Neutrophil (primary cell): Measurements from ENCODE around the gene BSG.
"Not testable (repeated sequence)": the region's sequence is repeated elsewhere in the genome, so short reads cannot be mapped to it uniquely, and the experiment has no call there.

Experiments
- H3K27ac ChIP-seq: fragments of 200-600 bp; sonication (generic); 2 replicates; pipeline ENCODE4 v1.5.1; 2016; ENCODE audit warnings: mild to moderate bottlenecking, moderate library complexity
- H3K27me3 ChIP-seq: fragments of 200-600 bp; sonication (generic); 2 replicates; pipeline ENCODE4 v1.6.0; 2016; ENCODE audit warnings: mild to moderate bottlenecking
- H3K36me3 ChIP-seq: fragments of 200-600 bp; sonication (generic); 2 replicates; pipeline ENCODE4 v1.5.1; 2017
- H3K4me1 ChIP-seq, 2 experiments: fragments of 200-600 bp in 1 of 2; sonication (generic) in 1 of 2; 1 replicate in 1 of 2; 2 replicates in 1 of 2; pipeline versions ENCODE4 v1.5.1 to v1.6.1; 2013 to 2016; ENCODE audit warnings: low read depth in 1 of 2, low read length in 1 of 2, mild to moderate bottlenecking in 1 of 2, moderate library complexity in 1 of 2; ENCODE audit not compliant: control insufficient read depth in 1 of 2, insufficient read depth in 1 of 2
- H3K4me3 ChIP-seq, 2 experiments: fragments of 200-600 bp in 1 of 2; sonication (generic) in 1 of 2; 1 replicate in 1 of 2; 2 replicates in 1 of 2; pipeline ENCODE4 v1.5.1; 2013 to 2016; ENCODE audit warnings: low read depth in 1 of 2, low read length in 1 of 2, mild to moderate bottlenecking in 1 of 2, moderate library complexity in 1 of 2
- H3K9me3 ChIP-seq: fragments of 200-600 bp; sonication (generic); 2 replicates; pipeline ENCODE4 v1.5.1; 2016
- TF ChIP-seq, protein P1 (sequence below): fragments of 200-600 bp; sonication (generic); IDR thresholded peaks from 2 replicates; pipeline ENCODE4 v1.5.1; 2016; ENCODE audit warnings: antibody characterized with exemption

BSG gene

DNA sequence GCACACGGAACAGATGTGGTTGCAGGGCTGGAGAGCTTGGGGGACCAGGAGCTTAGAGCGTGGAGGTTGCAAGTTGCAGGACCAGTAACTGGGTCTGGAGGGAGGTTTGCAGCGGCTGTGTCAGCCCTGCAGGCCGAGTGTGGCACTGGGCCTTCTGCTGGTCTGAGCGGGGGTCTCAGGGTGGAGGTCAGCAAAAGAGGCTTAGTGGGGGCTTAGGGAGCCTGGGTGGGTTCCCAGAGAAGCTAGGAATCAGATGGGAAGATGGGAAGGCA lies 11.5 kb downstream of the BSG start:
- TF ChIP-seq, protein P1, sequence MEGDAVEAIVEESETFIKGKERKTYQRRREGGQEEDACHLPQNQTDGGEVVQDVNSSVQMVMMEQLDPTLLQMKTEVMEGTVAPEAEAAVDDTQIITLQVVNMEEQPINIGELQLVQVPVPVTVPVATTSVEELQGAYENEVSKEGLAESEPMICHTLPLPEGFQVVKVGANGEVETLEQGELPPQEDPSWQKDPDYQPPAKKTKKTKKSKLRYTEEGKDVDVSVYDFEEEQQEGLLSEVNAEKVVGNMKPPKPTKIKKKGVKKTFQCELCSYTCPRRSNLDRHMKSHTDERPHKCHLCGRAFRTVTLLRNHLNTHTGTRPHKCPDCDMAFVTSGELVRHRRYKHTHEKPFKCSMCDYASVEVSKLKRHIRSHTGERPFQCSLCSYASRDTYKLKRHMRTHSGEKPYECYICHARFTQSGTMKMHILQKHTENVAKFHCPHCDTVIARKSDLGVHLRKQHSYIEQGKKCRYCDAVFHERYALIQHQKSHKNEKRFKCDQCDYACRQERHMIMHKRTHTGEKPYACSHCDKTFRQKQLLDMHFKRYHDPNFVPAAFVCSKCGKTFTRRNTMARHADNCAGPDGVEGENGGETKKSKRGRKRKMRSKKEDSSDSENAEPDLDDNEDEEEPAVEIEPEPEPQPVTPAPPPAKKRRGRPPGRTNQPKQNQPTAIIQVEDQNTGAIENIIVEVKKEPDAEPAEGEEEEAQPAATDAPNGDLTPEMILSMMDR, result no peak
- H3K27me3 ChIP-seq, result peaks cover 43% of the 10 kb centered on the region
- H3K9me3 ChIP-seq, result no peaks in the 10 kb centered on the region
- no peak overlapping the region for H3K4me3 ChIP-seq
- H3K4me1 ChIP-seq, result no peaks in the 10 kb centered on the region
- no peak overlapping the region for H3K27ac ChIP-seq
- H3K36me3 ChIP-seq, result peaks cover 50% of the 10 kb centered on the region

DNA sequence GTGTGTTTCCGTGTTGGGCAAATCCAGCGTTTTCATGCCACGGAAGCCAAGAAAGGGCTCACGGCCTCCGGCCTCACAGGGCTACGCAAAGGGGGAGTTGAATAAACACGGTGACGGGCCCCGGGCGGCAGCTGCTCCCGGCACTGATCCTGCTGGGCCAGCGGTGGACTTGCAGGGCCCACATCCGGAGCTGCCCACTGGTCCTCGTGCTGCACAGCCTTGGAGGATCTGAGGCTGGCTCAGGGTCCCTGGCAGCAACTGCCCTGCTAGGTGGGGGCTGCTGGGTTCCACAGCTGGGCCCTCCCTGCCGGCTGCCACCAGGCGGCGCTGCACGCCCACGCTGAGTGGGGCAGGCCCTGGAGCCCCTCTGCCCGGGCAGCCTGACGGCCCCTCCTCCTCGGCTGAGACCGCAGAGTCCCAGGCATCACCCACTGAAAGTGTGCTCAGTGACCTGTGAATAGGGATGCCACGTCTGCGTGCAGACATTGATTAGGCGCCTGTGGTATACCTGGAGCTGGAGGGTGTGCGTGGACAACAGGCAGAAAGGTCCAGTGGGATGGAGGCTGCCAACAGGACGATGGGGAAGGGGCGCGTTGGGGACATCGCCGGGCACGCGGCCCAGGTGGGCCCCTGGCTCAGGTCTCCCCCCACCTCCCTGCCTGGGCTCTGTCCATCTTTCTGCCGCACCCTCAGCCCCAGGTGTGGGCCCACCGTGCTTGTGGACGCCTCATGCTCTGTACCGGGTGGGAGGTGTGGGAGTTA lies 12.0 kb downstream of the BSG start:
- Histone ChIP-seq H3K4me3 (no peak overlapping the region), H3K27ac (no peak overlapping the region), H3K36me3 (peaks cover 45% of the 10 kb centered on the region), H3K4me1 (no peaks in the 10 kb centered on the region), H3K27me3 (peaks cover 48% of the 10 kb centered on the region), H3K9me3 (no peaks in the 10 kb centered on the region)
- TF ChIP-seq, protein P1, result peak; percentile 73

DNA sequence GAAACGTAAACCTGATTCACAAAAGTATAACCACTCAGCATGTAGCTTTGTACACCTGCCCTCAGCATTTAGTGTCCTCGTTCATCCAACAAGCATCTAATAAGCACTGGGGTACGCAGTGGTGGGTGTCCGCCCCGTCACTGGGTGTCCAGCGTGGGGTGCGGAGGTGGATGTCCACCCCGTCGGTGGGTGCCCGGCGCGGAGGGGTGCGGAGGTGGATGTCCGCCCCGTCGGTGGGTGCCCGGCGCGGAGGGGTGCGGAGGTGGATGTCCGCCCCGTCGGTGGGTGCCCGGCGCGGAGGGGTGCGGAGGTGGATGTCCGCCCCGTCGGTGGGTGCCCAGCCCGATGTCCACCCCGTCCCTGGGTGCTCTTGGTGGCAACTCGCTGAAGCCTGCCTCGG lies 12.8 kb downstream of the BSG start:
- H3K27ac ChIP-seq, H3K4me3 ChIP-seq, H3K4me1 ChIP-seq, H3K9me3 ChIP-seq: not testable (repeated sequence)
- Histone ChIP-seq H3K36me3 (peaks cover 38% of the 10 kb centered on the region), H3K27me3 (peaks cover 50% of the 10 kb centered on the region)

DNA sequence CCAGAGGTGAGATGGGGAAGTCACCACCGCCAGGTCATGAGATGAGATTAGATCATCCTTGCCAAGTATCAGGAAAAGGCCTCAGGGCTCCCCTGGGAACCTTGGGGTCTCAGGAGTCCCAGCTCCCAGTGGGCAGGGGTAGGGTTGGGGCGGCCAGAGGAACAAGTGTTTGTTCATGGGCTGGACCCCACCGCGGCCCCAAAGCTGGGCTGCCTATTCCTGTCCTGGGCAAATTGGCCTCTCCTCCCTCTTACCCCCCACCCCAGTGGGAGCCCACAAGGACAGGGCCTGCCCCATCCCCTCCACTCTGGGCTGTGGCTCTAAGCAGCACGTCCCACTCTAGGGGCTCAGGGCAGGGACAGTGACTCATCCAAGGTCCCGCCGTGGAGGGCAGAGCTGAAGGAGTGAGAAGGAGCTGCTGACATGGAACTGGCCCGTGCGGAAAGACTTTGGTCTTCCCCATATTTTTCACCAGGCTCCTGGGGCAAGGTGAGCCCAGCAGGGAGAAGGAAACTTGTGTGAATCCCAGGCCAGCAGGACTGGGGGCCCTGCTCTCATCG lies 13.2 kb downstream of the BSG start:
- Histone ChIP-seq H3K27me3 (peaks cover 55% of the 10 kb centered on the region), H3K9me3 (no peaks in the 10 kb centered on the region), H3K27ac (no peak overlapping the region), H3K4me3 (no peak overlapping the region), H3K36me3 (peaks cover 33% of the 10 kb centered on the region), H3K4me1 (no peaks in the 10 kb centered on the region)
- TF ChIP-seq, protein P1, result no peak

DNA sequence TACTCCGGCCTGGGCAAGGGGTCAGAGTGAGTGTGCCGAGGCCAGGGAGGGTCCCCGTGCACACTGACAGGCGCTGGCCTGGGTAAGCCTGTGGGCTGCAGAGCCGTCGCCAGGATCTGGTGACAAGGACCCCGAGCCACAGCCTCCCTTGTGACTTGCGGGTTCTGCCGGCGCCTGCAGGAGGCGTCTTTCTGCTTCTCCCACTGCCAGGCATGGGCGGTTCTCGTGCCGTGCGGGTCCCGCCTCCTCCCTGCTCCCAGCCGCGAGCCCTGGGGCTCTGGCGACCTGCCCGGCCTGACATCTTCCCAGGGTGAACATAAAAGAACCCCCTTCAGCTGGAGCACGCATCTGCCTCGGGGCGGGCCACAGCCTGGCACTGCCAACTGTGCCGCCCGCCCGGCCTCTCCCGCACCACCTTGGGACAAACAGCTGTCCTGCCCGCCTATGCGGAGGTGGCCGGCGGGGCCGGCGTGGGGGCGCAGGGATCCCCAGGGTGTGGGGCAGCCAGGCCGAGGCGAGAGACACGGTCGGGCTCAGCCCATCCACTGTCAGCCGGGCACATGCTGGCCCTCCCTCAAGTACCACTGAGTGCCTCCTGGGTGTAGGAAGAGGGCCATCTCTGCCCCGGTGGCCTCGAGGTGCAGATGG lies 15.8 kb downstream of the BSG start:
- no peak overlapping the region for H3K27ac ChIP-seq
- no peaks in the 10 kb centered on the region for H3K4me1 ChIP-seq
- no peak overlapping the region for H3K4me3 ChIP-seq
- H3K9me3 ChIP-seq, result no peaks in the 10 kb centered on the region
- TF ChIP-seq, protein P1, result no peak
- H3K27me3 ChIP-seq, result peaks cover 81% of the 10 kb centered on the region
- H3K36me3 ChIP-seq, result peaks cover 7% of the 10 kb centered on the region
